ENCODE measurements around the gene C4orf46.

DNA sequence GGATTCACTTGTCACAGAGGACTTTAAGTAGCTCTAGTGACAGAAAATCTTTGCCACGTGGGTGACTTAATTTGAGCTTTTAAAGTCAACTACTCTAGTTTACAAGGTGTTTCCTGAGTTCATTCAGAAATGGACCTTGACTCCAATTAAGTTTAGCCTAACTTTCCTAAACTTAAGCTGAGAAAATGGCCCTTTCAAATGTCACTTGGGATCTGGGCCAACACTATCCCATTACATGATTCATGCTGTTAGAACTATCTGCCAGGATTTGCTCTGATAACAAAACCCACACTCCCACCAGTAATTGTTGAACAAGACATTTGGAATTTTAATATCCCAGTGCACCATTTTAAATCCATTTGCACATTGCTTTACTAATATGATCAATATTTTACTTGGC, 40.8 kb downstream of the C4orf46 start:
- TF ChIP-seq, protein P1, sequence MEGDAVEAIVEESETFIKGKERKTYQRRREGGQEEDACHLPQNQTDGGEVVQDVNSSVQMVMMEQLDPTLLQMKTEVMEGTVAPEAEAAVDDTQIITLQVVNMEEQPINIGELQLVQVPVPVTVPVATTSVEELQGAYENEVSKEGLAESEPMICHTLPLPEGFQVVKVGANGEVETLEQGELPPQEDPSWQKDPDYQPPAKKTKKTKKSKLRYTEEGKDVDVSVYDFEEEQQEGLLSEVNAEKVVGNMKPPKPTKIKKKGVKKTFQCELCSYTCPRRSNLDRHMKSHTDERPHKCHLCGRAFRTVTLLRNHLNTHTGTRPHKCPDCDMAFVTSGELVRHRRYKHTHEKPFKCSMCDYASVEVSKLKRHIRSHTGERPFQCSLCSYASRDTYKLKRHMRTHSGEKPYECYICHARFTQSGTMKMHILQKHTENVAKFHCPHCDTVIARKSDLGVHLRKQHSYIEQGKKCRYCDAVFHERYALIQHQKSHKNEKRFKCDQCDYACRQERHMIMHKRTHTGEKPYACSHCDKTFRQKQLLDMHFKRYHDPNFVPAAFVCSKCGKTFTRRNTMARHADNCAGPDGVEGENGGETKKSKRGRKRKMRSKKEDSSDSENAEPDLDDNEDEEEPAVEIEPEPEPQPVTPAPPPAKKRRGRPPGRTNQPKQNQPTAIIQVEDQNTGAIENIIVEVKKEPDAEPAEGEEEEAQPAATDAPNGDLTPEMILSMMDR (IDR thresholded peaks at IDR 0.05), result no peak
- TF ChIP-seq ZFX (IDR thresholded peaks at IDR 0.05; ENCODE audit: borderline replicate concordance), result no peak
